Caco-2 (cell line): ENCODE data around the gene MAD1L1. TPM values are rescaled to one million over a fixed set of nuclear protein-coding genes. Genes with fewer than 3 reads are reported as not detected.

ENCODE experiments used
- BruUV-seq: library from RNA; stranded (reverse); fragments of 400-500 nt; replicated peaks from 2 replicates; lab custom pipeline; 2021; lab: Mats Ljungman, UMichigan
- CTCF ChIA-PET: fragments of 300-600 bp; sonication (Branson Sonifier 250); formaldehyde crosslinking; loops from one replicate; lab custom pipeline; 2022; ENCODE audit warnings: antibody characterized with exemption; lab: Charles Lee
- POLR2A ChIA-PET: fragments of 300-600 bp; sonication (Branson Sonifier 250); formaldehyde crosslinking; loops from one replicate; lab custom pipeline; 2022; ENCODE audit warnings: antibody characterized with exemption; lab: Charles Lee
- DNase-seq, 2 experiments: peaks; one replicate each; pipeline versions ENCODE4 v3.0.0 to v3.0.0-alpha.2; 2020 to 2022
- H3K27me3 ChIP-seq: replicated peaks from 2 replicates; pipeline ENCODE4 v1.6.0; 2011; ENCODE audit warnings: low read length; ENCODE audit not compliant: control insufficient read depth, insufficient read depth
- H3K36me3 ChIP-seq: 2 replicates; pipeline ENCODE4 v1.5.1; 2011; ENCODE audit warnings: low read length; ENCODE audit not compliant: control insufficient read depth, insufficient read depth
- H3K4me1 ChIP-seq: fragments of 250-450 bp; sonication (Bioruptor Pico); 2 replicates; pipeline ENCODE4 v1.5.1; 2020; ENCODE audit warnings: mild to moderate bottlenecking
- H3K4me3 ChIP-seq: 2 replicates; pipeline ENCODE4 v1.5.1; 2011; ENCODE audit warnings: low read depth, mild to moderate bottlenecking, control low read depth, low read length
- H3K9me3 ChIP-seq: fragments of 250-450 bp; sonication (Bioruptor Pico); 2 replicates; pipeline ENCODE4 v1.5.1; 2020; ENCODE audit warnings: mild to moderate bottlenecking, moderate library complexity
- H3K27ac Mint-ChIP-seq: one replicate; pipeline ENCODE4 v1.8.0; 2022; ENCODE audit warnings: mixed read lengths; ENCODE audit not compliant: unreplicated experiment
- H3K27me3 Mint-ChIP-seq: one replicate; pipeline ENCODE4 v1.8.0; 2022; ENCODE audit warnings: mixed read lengths; ENCODE audit not compliant: insufficient read depth, unreplicated experiment
- H3K36me3 Mint-ChIP-seq: one replicate; pipeline ENCODE4 v1.8.0; 2022; ENCODE audit warnings: mild to moderate bottlenecking, mixed read lengths; ENCODE audit not compliant: insufficient read depth, unreplicated experiment
- H3K4me1 Mint-ChIP-seq: one replicate; pipeline ENCODE4 v1.8.0; 2022; ENCODE audit warnings: low read depth, mixed read lengths; ENCODE audit not compliant: unreplicated experiment
- H3K4me3 Mint-ChIP-seq: one replicate; pipeline ENCODE4 v1.8.0; 2022; ENCODE audit warnings: mild to moderate bottlenecking, moderate library complexity, mixed read lengths; ENCODE audit not compliant: unreplicated experiment
- H3K9me3 Mint-ChIP-seq: one replicate; pipeline ENCODE4 v1.8.0; 2022; ENCODE audit warnings: mixed read lengths; ENCODE audit not compliant: unreplicated experiment
- intact Hi-C: fragments of 100-400 bp; cut with micrococcal nuclease; formaldehyde crosslinking; loops from one replicate; pipeline ENCODE4 v1.10.0; 2022; ENCODE audit not compliant: unreplicated experiment
- total RNA-seq: library from RNA; stranded (reverse); gene quantifications from 2 replicates; pipeline ENCODE4 v1.2.3, GENCODE V29; 2022
- TF ChIP-seq, protein P1 (sequence below), 2 experiments: fragments of 200-600 bp in 1 of 2; IDR thresholded peaks; 1 replicate in 1 of 2; 2 replicates in 1 of 2; pipeline versions ENCODE4 v1.5.1 to v1.8.0; 2011 to 2022; ENCODE audit warnings: antibody characterized with exemption in 1 of 2, control low read depth in 1 of 2, inconsistent platforms in 1 of 2, low read depth in 1 of 2, low read length in 1 of 2, mild to moderate bottlenecking in 1 of 2, moderate library complexity in 1 of 2; ENCODE audit not compliant: insufficient read depth in 1 of 2, severe bottlenecking in 1 of 2, unreplicated experiment in 1 of 2

MAD1L1 gene
- total RNA-seq, 1 experiment from 2014 or later, result 58.6 TPM

GRCh38 chr7:1964211-1964912 is 268.4 kb downstream of the MAD1L1 start:
- TF ChIP-seq, protein P1, sequence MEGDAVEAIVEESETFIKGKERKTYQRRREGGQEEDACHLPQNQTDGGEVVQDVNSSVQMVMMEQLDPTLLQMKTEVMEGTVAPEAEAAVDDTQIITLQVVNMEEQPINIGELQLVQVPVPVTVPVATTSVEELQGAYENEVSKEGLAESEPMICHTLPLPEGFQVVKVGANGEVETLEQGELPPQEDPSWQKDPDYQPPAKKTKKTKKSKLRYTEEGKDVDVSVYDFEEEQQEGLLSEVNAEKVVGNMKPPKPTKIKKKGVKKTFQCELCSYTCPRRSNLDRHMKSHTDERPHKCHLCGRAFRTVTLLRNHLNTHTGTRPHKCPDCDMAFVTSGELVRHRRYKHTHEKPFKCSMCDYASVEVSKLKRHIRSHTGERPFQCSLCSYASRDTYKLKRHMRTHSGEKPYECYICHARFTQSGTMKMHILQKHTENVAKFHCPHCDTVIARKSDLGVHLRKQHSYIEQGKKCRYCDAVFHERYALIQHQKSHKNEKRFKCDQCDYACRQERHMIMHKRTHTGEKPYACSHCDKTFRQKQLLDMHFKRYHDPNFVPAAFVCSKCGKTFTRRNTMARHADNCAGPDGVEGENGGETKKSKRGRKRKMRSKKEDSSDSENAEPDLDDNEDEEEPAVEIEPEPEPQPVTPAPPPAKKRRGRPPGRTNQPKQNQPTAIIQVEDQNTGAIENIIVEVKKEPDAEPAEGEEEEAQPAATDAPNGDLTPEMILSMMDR (IDR thresholded peaks at IDR 0.05; ENCODE audit: insufficient read depth in 1 of 2, low read depth in 1 of 2, low read length in 1 of 2, severe bottlenecking in 1 of 2, unreplicated experiment in 1 of 2), result no peak
- Histone ChIP-seq H3K4me3 (no peak overlapping the region), H3K36me3 (no peaks in the 10 kb centered on the region; the same call in 1 of the 2 replicates), H3K4me1 (no peaks in the 10 kb centered on the region), H3K27me3 (no peaks in the 10 kb centered on the region), H3K9me3 (no peaks in the 10 kb centered on the region)
- no peak for DNase-seq
- H3K27ac Mint-ChIP-seq, result no peak overlapping the region
- ChIA-PET CTCF (no interaction called here), POLR2A (no interaction called here)
- intact Hi-C loops, result no loop called here
- no peak overlapping the region for H3K4me3 Mint-ChIP-seq
- no peaks in the 10 kb centered on the region for H3K27me3 Mint-ChIP-seq
- H3K9me3 Mint-ChIP-seq, result peaks cover 10% of the 10 kb centered on the region
- peaks cover 38% of the 10 kb centered on the region for H3K36me3 Mint-ChIP-seq
- no TSS peak for BruUV-seq
- H3K4me1 Mint-ChIP-seq, result no peaks in the 10 kb centered on the region

DNA sequence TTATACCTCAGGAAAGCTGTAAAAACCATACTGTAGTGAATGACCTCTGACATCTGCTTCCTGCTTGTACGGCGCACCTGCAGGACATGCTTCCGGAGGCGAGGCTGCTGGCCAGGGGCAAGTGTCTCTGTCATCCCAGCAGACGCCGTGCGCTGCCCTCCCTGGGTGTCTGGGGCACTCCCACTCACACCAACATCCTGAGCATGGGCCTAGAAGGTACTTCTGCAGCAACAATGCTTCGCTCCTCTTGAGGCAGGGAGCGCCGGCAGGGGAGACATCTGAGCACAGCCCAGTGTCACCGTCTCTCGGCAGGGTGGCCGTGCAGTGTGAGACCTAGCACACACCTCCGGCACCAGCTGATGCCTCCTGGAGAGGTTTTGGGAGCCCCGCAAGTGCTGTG is 269.2 kb downstream of the MAD1L1 start:
- Histone ChIP-seq H3K27me3 (no peaks in the 10 kb centered on the region), H3K36me3 (no peaks in the 10 kb centered on the region; the same call in 1 of the 2 replicates), H3K4me3 (no peak overlapping the region), H3K9me3 (no peaks in the 10 kb centered on the region), H3K4me1 (no peaks in the 10 kb centered on the region)
- peaks cover 35% of the 10 kb centered on the region for H3K36me3 Mint-ChIP-seq
- TF ChIP-seq, protein P1 (IDR thresholded peaks at IDR 0.05; ENCODE audit: insufficient read depth in 1 of 2, low read depth in 1 of 2, low read length in 1 of 2, severe bottlenecking in 1 of 2, unreplicated experiment in 1 of 2), result no peak
- ChIA-PET POLR2A (no interaction called here), CTCF (no interaction called here)
- H3K27ac Mint-ChIP-seq, result no peak overlapping the region
- peaks cover 10% of the 10 kb centered on the region for H3K9me3 Mint-ChIP-seq
- no peak for DNase-seq
- H3K4me3 Mint-ChIP-seq, result no peak overlapping the region
- intact Hi-C loops, result no loop called here
- H3K27me3 Mint-ChIP-seq, result no peaks in the 10 kb centered on the region
- no TSS peak for BruUV-seq
- H3K4me1 Mint-ChIP-seq, result peaks cover 1% of the 10 kb centered on the region

DNA sequence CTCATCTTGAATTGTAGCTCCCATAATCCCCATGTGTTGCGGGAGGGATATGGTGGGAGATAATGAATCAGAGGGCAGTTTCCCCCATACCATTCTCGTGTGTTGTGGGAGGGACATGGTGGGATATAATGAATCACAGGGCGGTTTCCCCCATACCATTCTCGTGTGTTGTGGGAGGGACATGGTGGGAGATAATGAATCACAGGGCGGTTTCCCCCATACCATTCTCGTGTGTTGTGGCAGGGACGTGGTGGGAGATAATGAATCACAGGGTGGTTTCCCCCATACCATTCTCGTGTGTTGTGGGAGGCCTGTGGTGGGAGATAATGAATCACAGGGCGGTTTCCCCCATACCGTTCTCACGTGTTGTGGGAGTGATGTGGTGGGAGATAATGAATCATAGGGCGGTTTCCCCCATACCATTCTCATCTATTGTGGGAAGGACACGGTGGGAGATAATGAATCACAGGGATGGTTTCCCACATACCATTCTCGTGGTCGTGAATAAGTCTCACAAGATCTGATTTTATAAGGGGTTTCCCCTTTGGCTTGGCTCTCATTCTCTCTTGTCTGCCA is 271.0 kb downstream of the MAD1L1 start:
- POLR2A ChIA-PET, result no interaction called here
- no TSS peak for BruUV-seq
- CTCF ChIA-PET, result no interaction called here
- Histone ChIP-seq H3K27me3 (no peaks in the 10 kb centered on the region), H3K4me1 (no peaks in the 10 kb centered on the region), H3K4me3 (no peak overlapping the region), H3K36me3 (no peaks in the 10 kb centered on the region; the same call in 1 of the 2 replicates), H3K9me3 (no peaks in the 10 kb centered on the region)
- TF ChIP-seq, protein P1 (IDR thresholded peaks at IDR 0.05; ENCODE audit: insufficient read depth in 1 of 2, low read depth in 1 of 2, low read length in 1 of 2, severe bottlenecking in 1 of 2, unreplicated experiment in 1 of 2), result no peak
- Mint-ChIP-seq H3K4me3 (no peak overlapping the region), H3K9me3 (peaks cover 10% of the 10 kb centered on the region), H3K36me3 (peaks cover 29% of the 10 kb centered on the region), H3K4me1 (peaks cover 13% of the 10 kb centered on the region), H3K27me3 (no peaks in the 10 kb centered on the region), H3K27ac (no peak overlapping the region)
- intact Hi-C loops, result no loop called here
- DNase-seq, result no peak
